Testis (tissue), 3 donors: ENCODE measurements around the gene NUBP2. TPM values are rescaled to one million over a fixed set of nuclear protein-coding genes. Genes with fewer than 3 reads are reported as not detected.

ENCODE experiments used
- DNase-seq: peaks from one replicate; pipeline ENCODE4 v3.0.0-alpha.2; 2019
- H3K27ac ChIP-seq, 2 donors: fragments of 200-600 bp; sonication (generic); one replicate each; pipeline ENCODE4 v1.5.1; 2019
- H3K27me3 ChIP-seq: fragments of 200-600 bp; sonication (generic); one replicate; pipeline ENCODE4 v1.5.1; 2019
- H3K36me3 ChIP-seq: fragments of 200-600 bp; sonication (generic); one replicate; pipeline ENCODE4 v1.5.1; 2017; ENCODE audit warnings: low read depth; ENCODE audit errors: missing control alignments
- H3K4me1 ChIP-seq: fragments of 200-600 bp; sonication (generic); one replicate; pipeline ENCODE4 v1.5.1; 2019
- H3K4me3 ChIP-seq, 2 donors: fragments of 200-600 bp; sonication (generic); one replicate each; pipeline ENCODE4 v1.5.1; 2017 to 2019
- H3K9me3 ChIP-seq: fragments of 200-600 bp; sonication (generic); one replicate; pipeline ENCODE4 v1.5.1; 2017
- CTCF ChIP-seq, 3 experiments: fragments of 450-650 bp in 2 of 3; fragments of 200-600 bp in 1 of 3; sonication (generic) in 1 of 3; IDR thresholded peaks; one replicate each; pipeline ENCODE4 v1.5.1; 2016 to 2019; ENCODE audit warnings: antibody characterized with exemption in 3 of 3, mild to moderate bottlenecking in 2 of 3, moderate library complexity in 1 of 3
- POLR2A ChIP-seq: fragments of 450-650 bp; IDR thresholded peaks from one replicate; pipeline ENCODE4 v1.6.1; 2017; ENCODE audit warnings: antibody characterized with exemption, mild to moderate bottlenecking, moderate library complexity
- WGBS, 2 donors: methylation state at CpG; one replicate each; pipeline ENCODE4 v1.1.5; 2018; 5-methylcytosine and 5-hydroxymethylcytosine counted together
- intact Hi-C: fragments of 100-400 bp; cut with DNase I; formaldehyde crosslinking; loops from one replicate; pipeline ENCODE4 v1.15.1; 2023; ENCODE audit warnings: low total_unique reads
- polyA plus RNA-seq: library from polyadenylated mRNA; stranded (reverse); fragments of 350-450 nt; fragmentation: Illumina TruSeq; extraction: RNeasy Lipid Tissue Mini Kit (QIAGEN cat#74804); gene quantifications from one replicate; pipeline ENCODE4 v1.2.3, GENCODE V29; 2014; ENCODE audit warnings: low read depth, low replicate concordance; ENCODE audit not compliant: insufficient read depth
- total RNA-seq, 2 donors: library from RNA; depleted of rRNA; stranded (reverse); fragments of >200 nt; gene quantifications; one replicate each; pipeline ENCODE4 v1.2.3, GENCODE V29; 2016

Gene NUBP2
- total and polyA plus RNA-seq, 3 donors from 2014 or later: 49.8 to 90.8 (median 81.5) TPM

GRCh38 chr16:1779234-1779701 lies 3.5 kb upstream of the NUBP2 start:
- H3K27ac ChIP-seq: no peak overlapping the region
- H3K4me1 ChIP-seq: peaks cover 17% of the 10 kb centered on the region
- no peak for DNase-seq
- no peak overlapping the region for H3K4me3 ChIP-seq
- no peaks in the 10 kb centered on the region for H3K9me3 ChIP-seq
- no peaks in the 10 kb centered on the region for H3K36me3 ChIP-seq
- no peak for TF ChIP-seq CTCF (IDR thresholded peaks at IDR 0.05)
- TF ChIP-seq POLR2A: no peak
- whole genome bisulfite sequencing, 2 donors: 82 to 85% methylated on average over 2 to 8 of the region's 8 CpGs
- intact Hi-C loops: no loop called here
- H3K27me3 ChIP-seq: no peaks in the 10 kb centered on the region

GRCh38 chr16:1779741-1780676 lies 2.8 kb upstream of the NUBP2 start:
- no peak for TF ChIP-seq CTCF (IDR thresholded peaks at IDR 0.05)
- Histone ChIP-seq H3K9me3 (no peaks in the 10 kb centered on the region), H3K4me3 (no peak overlapping the region), H3K4me1 (peaks cover 16% of the 10 kb centered on the region), H3K27ac (no peak overlapping the region), H3K36me3 (no peaks in the 10 kb centered on the region), H3K27me3 (no peaks in the 10 kb centered on the region)
- no peak for DNase-seq
- intact Hi-C loops: no loop called here
- WGBS, 2 donors: 82 to 86% methylated on average over 5 to 27 of the region's 27 CpGs

GRCh38 chr16:1780677-1781072 lies 2.1 kb upstream of the NUBP2 start:
- Histone ChIP-seq H3K4me1 (peaks cover 16% of the 10 kb centered on the region), H3K4me3 (no peak overlapping the region), H3K27me3 (no peaks in the 10 kb centered on the region), H3K9me3 (no peaks in the 10 kb centered on the region), H3K36me3 (no peaks in the 10 kb centered on the region), H3K27ac (no peak overlapping the region)
- no peak for DNase-seq
- intact Hi-C loops: no loop called here
- WGBS, 2 donors: 59 to 64% methylated on average over 6 of the region's 6 CpGs
- TF ChIP-seq POLR2A (no peak), CTCF (IDR thresholded peaks at IDR 0.05) (no peak)

- 43 to 54% methylated on average over 16 to 20 of the region's 20 CpGs for WGBS, 2 donors
- Histone ChIP-seq H3K36me3 (no peaks in the 10 kb centered on the region), H3K27ac (peak overlapping the region; percentile 25 to 84), H3K9me3 (no peaks in the 10 kb centered on the region), H3K4me3 (peak overlapping the region; percentile 85 to 88), H3K27me3 (no peaks in the 10 kb centered on the region), H3K4me1 (peaks cover 16% of the 10 kb centered on the region)
- no peak for TF ChIP-seq POLR2A
- no peak for TF ChIP-seq CTCF (IDR thresholded peaks at IDR 0.05)
- intact Hi-C loops: no loop called here
- no peak for DNase-seq
Observed at GRCh38 chr16:1781254-1781653, 1.5 kb upstream of the NUBP2 start.
